ENCODE measurements around the gene FAAP100.

- TF ChIP-seq CTCF (IDR thresholded peaks at IDR 0.05), result no peak
- TF ChIP-seq POLR2A (IDR thresholded peaks at IDR 0.05), result no peak
These were observed 964 bp upstream of the FAAP100 start for GRCh38 chr17:81553018-81553615.
